Hypothalamus (tissue), 51 donors: ENCODE measurements around the gene WDR18.

Experiments
- DNase-seq, 51 donors: peaks; one replicate each; lab custom pipeline; 2025; lab: John Stamatoyannopoulos, UW

The WDR18 gene

DNA sequence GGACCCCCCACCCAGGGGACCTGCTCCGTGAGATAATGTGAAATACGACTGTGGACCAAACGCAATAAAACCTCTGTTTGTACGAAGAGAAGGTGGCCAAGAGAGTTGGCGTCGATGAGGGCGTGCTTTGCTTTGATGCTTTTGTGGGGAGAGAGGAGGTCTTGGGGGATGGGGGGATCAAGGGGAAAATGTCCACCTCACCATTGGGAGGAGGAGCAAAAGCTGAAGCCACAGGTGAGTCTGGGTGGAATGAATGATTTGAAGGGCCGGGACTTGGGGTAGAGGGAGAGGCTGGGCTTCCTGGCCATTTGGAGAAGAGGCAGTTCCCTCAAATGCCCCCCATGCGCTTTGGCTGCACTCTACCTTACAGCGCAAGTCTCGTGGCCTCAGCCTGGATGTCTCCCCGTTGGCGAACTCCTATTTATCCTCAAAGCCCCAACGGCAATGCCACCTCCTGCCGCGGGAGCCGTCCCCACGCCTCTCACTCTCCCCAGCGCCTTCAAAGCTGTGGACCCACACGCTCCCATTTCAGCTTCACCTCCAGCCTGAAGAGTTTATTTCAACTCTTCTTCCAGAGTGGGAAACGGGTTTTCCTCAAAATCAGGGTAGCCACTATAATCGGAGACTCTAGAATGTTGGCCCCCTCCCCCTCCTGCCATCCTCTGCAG lies 55.0 kb downstream of the WDR18 start:
- no peak for DNase-seq

DNA sequence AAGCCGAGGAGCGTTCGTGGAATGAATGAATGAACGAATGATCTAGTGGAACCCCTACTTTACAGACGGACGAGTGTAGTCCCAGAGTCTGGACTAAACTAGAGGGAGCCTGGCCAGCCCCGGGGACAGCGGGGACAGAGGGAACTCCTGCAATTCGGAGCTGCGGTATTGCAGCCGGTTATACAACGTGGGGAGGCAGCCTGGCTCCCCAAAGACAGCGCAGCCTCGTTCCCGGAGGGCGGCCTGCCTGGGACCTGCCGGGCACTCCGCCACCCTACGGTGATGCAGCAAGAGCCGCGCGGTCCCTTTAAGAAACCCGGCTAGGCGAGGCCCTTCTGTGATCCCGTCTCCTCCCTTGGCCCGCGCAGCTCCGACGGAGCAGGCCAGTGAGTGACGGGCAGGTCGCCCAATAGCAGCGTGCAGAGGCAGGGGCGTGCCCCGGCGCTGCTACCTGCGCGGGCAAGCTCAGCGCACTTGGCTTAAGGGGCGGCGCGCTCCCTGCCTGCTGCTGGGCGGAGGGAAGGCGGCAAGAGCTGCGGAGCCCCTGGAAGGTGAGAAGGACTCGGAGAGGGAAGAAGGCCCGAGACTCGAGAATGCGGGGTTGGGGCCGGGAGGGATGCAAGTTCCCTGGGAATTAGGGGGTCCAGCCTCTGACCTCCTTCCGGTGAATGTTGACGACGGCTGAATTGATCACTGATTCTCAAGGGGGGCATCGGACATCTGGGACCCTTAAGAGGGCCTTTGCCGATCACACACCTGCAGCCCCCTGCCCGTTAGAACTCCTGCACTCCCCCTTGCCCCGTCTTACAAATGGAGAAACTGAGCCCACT lies 55.7 kb downstream of the WDR18 start, which contains the start of gene ABCA7:
Gene ABCA7 (plus strand): TSS at position 462 of the 830 bp plus-strand sequence. CDS start 1,255 bp downstream, outside the sequence.
- peak; percentile 27 to 96 (median 91) for DNase-seq

DNA sequence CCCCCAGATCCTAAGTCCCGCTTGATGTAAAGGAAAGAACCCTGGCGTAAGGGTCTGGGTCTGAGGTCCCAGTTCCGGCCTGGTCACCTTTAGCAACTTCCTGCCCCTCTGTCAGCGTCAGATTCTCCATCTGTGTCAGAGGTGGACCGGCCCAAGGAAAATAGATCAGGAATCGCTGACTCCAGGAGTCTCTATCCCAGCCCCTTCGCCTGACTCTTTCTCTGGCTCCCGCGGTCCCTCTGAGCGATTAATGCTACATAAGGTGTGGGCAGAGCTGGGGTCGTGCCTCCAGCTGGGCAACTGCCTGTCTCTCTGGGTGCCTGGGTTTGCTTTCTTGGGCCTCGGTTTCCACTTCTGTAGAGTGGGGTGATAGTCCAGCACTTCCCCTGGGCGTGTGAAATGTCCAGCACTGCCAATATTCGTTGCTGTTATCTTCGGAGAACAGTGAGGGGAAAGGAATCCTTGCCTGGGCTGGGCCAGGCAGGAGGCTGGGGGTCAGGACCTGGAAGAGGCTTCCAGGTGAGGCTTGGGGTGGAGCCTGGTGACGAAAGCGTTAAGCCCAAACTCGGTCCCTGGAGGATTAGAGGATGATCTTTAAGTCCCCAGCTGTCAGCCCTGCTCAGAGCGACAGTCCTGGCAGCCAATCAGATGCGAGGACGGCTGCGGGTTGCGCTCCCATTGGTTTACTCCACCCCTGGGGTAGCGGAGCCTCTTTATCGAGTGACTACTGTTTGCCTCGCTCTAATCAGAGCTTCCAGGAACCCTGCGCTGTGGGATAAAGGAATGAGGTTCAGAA lies 56.5 kb downstream of the WDR18 start:
- peak; percentile 19 to 89 (median 76) for DNase-seq

DNA sequence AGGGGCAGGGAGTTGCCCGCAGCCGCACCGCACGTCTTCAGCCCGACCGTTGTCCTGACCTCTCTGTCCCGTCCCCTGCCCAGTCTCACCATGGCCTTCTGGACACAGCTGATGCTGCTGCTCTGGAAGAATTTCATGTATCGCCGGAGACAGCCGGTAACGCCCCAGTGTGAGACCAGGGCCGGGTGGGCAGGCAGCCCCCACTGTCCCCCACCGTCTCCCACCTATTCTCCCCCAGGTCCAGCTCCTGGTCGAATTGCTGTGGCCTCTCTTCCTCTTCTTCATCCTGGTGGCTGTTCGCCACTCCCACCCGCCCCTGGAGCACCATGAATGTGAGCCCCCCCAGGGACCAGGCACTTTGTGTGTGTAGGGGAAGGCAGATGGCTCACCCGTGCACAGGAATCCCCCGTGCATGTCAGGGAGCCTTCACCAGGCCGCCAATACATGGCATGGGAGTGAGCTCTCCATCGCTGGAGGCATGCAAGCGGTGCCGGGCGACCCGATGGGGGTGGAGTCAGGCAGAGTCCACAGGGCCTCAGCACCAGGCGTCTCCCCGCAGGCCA lies 57.2 kb downstream of the WDR18 start:
- DNase-seq, result no peak

DNA sequence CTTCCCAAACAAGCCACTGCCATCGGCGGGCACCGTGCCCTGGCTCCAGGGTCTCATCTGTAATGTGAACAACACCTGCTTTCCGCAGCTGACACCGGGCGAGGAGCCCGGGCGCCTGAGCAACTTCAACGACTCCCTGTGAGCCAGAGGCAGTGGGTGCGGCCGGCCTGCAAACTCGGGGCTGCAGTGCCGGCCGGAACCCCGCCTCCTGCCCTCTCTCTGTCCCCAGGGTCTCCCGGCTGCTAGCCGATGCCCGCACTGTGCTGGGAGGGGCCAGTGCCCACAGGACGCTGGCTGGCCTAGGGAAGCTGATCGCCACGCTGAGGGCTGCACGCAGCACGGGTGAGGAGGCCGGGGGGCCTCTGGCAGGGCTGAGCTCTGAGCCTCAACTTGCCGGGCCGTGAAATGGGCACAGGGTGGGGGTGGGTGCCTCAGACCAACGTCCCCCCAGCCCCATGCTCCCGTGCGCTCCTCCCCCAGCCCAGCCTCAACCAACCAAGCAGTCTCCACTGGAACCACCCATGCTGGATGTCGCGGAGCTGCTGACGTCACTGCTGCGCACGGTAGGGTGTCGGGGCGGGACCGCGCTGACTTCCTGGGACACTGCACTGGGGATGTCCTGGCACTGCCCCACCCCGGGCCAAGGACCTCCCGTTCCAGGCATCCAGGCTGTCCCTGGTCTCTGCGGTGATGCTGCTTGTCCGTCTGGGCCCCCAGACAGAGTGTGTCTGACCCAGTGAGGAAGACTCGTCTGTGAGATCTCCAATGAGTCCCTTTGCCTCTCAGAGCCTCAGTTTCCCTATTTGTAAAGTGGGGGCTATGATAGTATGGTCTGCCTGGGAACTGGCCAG lies 57.9 kb downstream of the WDR18 start:
- DNase-seq, result no peak

DNA sequence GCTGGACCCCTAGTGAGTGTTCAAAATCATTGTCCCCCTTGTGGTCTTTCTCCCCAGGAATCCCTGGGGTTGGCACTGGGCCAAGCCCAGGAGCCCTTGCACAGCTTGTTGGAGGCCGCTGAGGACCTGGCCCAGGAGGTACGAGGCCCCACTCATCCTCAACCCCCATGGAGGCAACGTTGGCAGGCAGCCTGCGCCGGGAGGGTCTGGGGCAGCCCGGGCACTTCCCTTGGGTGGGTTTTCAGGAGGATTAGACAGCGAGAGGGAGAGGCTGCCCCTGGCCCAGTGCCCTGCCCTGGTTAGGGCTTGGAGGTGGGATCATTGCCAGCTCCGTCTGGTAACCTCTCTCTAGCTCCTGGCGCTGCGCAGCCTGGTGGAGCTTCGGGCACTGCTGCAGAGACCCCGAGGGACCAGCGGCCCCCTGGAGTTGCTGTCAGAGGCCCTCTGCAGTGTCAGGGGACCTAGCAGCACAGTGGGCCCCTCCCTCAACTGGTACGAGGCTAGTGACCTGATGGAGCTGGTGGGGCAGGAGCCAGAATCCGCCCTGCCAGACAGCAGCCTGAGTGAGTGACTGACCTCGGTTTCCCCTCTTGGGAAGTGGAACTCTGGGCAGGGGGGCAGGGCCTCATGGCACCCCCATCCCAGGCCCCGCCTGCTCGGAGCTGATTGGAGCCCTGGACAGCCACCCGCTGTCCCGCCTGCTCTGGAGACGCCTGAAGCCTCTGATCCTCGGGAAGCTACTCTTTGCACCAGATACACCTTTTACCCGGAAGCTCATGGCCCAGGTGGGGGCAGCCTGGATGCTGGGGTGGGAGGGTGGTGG lies 58.8 kb downstream of the WDR18 start:
- no peak for DNase-seq
